HuH-7.5 (cell line): ENCODE results near the gene SLITRK3.

Source experiments
- DNase-seq: peaks from one replicate; pipeline ENCODE4 v3.0.0; 2011; ENCODE audit warnings: low spot score

The SLITRK3 gene, protein sequence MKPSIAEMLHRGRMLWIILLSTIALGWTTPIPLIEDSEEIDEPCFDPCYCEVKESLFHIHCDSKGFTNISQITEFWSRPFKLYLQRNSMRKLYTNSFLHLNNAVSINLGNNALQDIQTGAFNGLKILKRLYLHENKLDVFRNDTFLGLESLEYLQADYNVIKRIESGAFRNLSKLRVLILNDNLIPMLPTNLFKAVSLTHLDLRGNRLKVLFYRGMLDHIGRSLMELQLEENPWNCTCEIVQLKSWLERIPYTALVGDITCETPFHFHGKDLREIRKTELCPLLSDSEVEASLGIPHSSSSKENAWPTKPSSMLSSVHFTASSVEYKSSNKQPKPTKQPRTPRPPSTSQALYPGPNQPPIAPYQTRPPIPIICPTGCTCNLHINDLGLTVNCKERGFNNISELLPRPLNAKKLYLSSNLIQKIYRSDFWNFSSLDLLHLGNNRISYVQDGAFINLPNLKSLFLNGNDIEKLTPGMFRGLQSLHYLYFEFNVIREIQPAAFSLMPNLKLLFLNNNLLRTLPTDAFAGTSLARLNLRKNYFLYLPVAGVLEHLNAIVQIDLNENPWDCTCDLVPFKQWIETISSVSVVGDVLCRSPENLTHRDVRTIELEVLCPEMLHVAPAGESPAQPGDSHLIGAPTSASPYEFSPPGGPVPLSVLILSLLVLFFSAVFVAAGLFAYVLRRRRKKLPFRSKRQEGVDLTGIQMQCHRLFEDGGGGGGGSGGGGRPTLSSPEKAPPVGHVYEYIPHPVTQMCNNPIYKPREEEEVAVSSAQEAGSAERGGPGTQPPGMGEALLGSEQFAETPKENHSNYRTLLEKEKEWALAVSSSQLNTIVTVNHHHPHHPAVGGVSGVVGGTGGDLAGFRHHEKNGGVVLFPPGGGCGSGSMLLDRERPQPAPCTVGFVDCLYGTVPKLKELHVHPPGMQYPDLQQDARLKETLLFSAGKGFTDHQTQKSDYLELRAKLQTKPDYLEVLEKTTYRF

DNA sequence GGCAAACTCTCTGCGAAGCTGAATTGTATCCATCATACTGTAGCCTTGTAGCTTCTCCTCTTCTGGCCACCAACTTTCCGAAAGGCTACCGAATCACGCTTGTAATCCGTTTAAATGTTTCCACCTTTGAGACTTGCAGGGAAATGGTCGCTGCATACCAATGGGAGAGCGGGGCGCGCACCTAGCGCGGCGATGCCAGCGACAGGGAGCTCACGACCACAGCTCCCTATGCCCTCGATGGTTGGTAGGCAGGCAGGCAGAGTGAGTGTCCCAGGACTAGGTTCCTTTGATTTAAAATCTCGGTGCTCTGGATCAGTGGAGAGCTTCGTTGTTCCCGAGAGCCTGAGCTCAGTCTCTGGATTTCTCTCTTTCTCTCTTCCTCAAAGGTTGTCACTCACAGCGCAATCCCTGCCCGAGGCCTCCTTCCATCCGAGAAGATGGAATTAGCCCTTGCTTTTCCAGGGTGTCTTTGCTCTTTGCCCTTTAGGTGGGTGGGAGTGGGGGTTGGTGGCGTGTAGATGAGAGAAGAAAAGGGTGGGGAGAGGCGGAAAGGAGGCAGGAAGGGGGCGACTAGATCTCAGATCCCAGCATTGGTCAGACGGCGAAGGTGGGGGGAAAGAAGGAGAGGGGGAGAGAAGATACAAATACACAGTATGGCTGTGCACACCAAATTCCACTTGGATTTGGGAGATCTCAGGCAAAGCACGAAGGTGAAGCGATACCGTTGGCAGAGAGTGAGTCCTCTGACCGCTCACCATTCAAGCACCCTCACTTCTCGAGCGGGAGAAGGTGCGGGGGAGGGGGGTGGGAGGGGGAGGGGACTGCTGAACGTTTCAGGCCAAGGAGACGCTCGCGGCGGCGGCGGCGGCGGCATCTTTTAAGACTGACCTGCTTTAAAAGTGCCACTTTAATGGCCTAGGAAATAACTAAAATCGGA, at the start of gene SLITRK3:
Gene SLITRK3, minus strand, starts transcription at position 745 of the 937 bp plus-strand sequence. CDS start 5,554 bp downstream, outside the sequence.
- no peak for DNase-seq

DNA sequence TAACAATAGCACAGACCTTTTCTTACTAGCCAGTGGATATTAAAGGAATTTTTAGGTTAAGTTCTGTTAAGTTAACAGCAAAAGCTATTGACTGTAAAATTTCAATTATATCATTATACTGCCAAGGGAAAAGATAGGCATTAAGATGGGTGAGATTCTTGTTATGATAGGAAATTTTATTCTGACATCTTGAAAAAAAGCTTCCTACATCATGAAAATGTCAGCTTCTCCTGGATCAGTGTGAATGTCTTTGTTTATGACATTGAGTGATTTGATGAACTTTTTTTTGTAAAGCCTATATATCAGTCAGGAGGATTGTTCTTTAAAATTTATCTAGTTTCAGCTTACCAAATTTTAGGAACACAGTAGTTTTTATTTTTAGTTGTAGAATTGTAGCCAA, 47.4 kb upstream of the SLITRK3 start:
- no peak for DNase-seq

DNA sequence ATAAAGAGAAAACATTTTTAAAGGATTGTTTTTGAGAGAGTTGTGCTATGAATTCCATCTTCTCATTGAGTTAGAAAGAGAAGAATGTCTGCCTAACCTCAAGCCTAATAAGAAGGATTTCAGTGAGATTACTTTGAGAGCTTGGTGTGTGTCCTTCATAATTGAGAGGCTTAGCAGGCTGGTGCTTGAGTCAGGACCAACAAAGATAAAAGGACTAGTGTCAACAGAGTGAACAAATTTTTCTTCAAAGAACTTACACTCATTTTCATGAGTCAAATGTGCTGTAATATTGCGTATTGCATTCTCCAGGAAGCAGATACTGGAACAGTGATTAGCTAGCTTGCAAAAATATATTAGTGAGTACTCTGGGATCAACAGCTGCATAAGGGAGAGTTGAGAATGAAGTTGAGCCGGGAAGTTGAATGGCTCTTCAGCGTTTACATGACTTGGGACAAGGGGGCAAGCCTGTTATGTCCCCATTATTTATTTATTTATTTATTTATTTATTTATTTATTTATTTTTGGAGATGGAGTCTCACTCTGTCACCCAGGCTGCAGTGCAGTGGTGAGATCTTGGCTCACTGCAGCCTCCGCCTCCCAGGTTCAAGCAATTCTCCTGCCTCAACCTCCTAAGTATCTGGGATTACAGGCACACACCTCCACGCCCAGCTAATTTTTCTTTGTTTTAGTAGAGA, 37.5 kb upstream of the SLITRK3 start:
- DNase-seq = no peak

GRCh38 chr3:165225604-165226003, 29.4 kb upstream of the SLITRK3 start:
- no peak for DNase-seq

DNA sequence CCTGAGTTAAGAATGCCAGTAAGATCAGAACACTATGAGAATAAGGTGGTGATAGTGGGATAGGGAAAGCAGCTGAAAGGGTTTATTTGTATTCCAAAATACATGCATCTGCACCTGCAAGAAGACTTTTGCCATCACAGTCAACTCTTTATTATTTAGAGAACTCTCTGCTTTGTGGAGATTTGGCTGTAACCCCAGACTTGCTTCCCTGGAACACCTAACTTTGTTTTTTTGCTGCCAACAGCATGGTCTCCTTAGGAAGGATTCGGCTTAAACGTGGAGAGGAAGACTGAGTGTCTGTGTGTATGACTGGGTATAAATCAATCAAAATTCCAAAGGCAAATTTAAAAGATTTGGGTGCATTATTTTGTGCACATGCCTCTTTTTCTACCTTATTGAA, 21.6 kb upstream of the SLITRK3 start:
- no peak for DNase-seq

GRCh38 chr3:165212580-165212979, 16.4 kb upstream of the SLITRK3 start:
- no peak for DNase-seq

DNA sequence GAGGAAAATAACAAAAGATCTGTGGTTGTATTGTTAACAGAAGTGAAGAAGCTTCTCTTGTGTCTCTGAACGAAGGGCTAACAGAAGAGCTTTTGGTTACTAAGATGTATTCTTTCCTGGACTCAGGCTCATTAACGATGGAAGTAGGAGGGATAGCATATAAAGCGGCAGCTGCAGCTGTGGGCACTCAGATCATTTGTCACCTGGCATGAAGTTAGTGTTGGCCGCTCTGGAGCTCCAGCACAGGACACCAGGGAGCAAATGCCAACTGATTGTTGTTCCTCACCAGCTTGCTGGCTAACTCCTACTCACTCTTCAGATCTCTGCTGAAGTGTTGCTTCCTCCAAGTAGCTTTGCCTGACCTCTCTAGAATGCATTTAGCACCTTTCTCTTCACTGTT, 15.5 kb upstream of the SLITRK3 start:
- no peak for DNase-seq

DNA sequence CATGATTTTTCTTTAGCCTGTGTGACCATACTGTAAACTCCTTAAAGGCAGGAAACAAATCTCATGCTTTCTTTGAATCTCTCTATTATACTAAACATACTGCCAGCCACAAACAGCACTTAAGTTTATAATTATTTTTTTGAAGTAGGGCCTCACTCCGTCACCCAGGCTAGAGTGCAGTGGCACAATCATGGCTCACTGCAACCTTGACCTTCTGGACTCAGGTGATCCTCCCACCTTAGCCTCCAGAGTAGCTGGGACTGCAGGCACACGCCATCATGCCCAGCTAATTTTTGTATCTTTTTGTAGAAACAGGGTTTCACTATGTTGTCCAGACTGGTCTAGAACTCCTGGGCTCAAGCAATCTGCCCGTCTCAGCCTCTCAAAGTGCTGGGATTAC, 14.5 kb upstream of the SLITRK3 start:
- DNase-seq = no peak

DNA sequence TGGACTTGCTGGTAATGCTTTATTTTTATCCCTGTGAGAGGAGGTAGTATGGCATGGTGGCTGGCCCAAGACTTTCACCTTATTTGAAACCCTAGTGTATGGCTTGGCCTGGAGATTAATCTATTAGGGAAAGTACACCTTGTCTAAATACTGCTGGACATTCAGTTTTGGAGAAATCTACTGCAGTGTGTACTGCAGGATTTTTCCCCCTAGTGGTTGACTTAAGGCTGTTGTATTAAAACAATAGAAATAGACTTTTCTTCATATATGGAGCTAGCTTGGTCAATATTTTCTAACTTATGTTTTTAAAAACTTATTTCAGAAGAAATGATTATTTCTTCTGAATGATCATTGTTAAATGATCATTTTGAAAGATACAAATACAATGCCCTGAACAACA, 13.9 kb upstream of the SLITRK3 start:
- DNase-seq = no peak

DNA sequence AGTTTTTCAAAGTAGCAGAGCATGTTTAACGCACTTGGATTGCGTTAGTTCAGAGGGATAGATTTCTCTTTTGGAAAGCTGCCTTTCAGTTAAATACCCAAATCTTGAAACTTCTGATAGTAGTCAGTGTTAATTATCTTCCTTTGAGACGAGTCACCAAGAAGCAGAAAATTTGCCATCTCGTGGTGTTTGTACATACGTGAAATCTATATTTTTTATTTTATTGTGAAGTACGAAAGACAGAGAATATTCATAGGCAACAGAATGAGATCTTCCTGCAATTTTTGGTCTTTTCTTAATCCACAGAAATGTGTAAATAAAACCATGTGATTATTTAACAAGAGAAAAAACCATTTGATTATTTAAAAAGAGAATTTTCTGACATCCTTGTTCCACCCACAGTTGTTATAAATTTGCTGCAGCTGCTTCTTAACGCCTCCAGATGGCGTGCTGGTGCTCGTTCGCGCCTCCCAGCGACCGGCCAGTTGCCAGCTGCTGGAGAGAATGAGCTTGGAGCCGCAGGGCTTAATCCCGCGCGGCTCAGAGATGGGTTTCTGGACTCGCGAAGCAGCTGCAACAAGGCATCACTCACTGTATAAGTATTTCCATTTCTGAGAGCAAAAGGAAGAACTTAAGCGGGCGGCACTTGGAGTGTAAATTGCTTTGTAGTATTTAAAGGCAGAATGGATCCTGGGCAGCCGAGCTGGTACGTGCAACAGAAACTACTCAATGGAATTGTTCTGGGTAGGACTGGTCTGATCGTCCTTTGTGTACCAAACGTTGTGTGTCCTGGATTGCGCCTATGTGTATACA, 10.5 kb upstream of the SLITRK3 start:
- DNase-seq = no peak

GRCh38 chr3:165204445-165204844, 8.3 kb upstream of the SLITRK3 start:
- no peak for DNase-seq

GRCh38 chr3:165202995-165203394, 6.8 kb upstream of the SLITRK3 start:
- no peak for DNase-seq

DNA sequence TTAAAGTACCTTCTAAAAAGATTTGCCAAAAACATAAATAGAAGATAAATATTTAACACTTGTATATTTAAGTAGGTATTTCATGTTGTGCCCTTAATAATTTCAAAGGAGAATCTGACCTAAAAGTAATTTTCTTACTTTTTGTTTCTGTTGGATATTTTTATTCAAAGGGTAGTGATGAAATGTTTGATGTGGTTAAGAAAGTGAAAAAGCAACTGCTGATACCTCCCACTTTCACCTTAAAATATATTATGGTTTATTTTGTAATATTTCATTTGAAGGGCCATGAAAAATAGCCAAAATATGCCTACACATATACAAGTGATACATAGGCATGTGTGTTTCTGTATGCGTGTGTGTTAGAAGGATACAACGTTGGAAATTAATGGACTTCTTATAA, 5.8 kb upstream of the SLITRK3 start:
- no peak for DNase-seq

DNA sequence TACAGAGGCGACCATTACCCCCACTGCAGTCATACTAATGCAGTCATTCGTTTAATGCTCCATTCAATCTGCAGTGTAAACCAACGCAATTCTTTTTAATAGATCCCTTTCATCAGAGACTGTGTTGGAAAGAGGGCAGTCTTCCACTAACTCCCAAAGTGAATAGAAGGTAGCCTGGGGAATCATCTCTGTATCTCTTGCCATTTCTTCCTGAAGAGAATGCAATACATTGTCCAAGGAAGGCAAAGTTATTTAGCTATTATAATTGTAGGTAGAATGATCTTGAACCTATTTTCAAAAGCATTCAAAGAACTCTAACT, 1.3 kb upstream of the SLITRK3 start:
- no peak for DNase-seq

DNA sequence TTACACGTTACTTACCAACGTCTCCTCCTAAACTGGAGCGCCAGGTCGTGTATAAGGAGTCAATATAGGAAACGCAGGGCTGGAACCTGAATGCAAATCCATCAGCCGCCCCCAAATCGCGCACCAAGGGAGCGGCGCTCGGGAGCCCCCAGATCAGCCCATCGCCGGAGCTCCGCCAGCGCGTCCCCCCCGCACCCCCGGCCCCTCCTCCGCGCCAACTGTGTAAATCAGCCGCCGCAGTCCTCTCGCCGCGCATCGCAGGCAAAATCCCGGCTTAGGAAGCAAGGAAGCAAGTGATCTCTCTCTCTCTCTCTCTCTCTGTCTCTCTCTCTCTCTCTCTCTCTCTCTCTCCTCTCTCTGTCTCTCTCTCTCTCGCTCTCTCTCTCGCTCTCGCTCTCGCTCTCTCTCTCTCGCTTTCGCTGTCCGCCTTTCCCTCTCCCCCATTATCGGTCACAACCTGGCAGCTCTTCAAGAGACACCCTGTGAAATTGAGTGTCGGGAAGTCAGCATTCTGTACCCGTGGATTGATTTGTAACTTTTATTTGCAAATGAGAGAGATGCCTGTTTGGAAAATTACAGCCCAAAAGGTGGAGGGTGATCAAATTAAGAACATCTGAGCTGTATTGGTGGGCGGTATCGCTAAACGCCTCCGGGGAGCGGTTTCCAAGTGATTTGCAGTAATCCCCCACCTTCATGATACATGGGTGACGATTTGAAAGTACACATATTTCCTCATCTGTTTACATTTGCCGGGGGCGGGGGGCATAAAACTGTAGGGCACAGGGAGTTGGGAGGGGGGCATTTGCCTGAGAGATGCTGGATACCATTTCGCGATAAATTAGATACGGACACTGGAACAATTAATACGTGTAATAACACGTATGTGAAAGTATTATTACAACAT, 645 bp upstream of the SLITRK3 start:
- no peak for DNase-seq

- no peak for DNase-seq
These were observed 944 bp downstream of the SLITRK3 start for GRCh38 chr3:165195241-165195639.

DNA sequence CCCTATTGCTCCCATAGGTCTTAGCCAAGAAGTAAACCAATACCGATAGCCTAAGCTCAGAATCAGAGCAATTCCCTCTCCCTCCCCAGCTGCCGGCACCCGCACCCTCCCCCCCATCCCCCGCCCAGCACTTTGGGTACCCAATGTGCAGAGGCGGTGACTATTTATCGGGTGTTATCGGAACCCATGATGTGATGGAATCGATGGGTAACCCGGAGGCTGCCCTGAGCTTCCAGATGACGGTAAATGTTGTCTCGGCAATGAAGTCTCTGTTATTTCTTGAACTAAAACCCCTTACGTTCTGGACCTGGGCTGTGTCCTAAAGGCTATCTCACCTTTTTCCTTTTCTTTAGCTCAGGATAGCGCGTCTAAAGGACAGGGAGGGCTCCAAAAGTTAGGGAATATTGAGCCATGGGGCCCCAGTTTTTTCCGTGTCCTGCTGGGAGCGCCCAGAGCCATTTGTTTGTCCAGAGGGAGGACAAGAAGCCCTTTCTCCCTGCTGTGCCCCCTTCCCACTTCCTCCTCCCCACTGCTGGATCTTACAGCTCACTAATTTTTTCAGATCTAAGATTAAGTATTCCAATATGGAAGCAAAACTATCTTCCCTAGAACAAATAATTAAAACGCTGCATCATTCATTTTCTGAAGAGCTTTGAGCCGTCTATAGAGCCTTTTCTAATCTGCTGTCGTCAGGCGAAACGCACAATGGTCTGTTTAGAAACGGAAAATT, 1.5 kb downstream of the SLITRK3 start:
- DNase-seq = no peak

GRCh38 chr3:165193366-165194254, 2.6 kb downstream of the SLITRK3 start:
- no peak for DNase-seq
